Right ventricle myocardium inferior (tissue), 1 donor: Measurements from ENCODE around the gene S100A4. TPM values are rescaled to one million over a fixed set of nuclear protein-coding genes. Genes with fewer than 3 reads are reported as not detected.
"Not testable (repeated sequence)": the region's sequence is repeated elsewhere in the genome, so short reads cannot be mapped to it uniquely, and the experiment has no call there.

Experiments used
- ATAC-seq: fragments of 200-7000 bp; cut with Tn5 transposase; one replicate; pipeline ENCODE4 v1.9.1; 2020; ENCODE audit warnings: mild to moderate bottlenecking, moderate library complexity
- DNase-seq: peaks from one replicate; pipeline ENCODE4 v3.0.0; 2021; ENCODE audit errors: missing footprints
- intact Hi-C: fragments of 100-400 bp; cut with DNase I; formaldehyde crosslinking; loops from one replicate; pipeline ENCODE4 v1.11.0; 2022
- total RNA-seq: library from RNA; stranded (reverse); fragmentation: NEBNext Ultra II Directional; extraction: Animal tissue kit (Norgen Biotek cat#: 25700); gene quantifications from one replicate; pipeline ENCODE4 v1.2.1, GENCODE V29; 2021
- donor health status: DM: no; HTN: yes; CAD: no; lungs with severe emphysema.

Gene S100A4
- total RNA-seq, 1 donor from 2014 or later: 164 TPM

DNA sequence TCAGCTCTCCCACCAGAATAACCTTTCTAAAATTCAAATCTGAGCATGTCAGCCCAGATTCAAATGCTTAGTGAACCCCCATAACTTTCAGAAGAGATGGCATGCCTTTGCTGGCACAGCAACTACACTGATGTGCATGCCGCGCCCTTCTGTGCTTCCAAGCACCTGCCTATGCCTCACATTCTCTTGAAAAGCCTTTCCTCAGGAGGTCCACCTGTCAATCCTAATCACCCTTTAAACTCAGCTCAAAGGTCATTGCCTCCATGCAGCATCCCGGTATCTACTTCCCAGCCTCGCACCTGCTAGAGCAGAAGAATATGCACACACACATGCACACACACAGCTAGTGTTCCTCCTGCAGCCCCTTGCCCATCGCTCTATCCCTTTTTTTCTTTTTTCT, 25.3 kb upstream of the S100A4 start:
- intact Hi-C loops: loop anchor here (5.0 to 10.0 kb wide), 4 partner anchors 41 to 184 kb away; partner anchors contain the start of genes ILF2, S100A16 and SNAPIN
- DNase-seq: no peak
- no peak for ATAC-seq

DNA sequence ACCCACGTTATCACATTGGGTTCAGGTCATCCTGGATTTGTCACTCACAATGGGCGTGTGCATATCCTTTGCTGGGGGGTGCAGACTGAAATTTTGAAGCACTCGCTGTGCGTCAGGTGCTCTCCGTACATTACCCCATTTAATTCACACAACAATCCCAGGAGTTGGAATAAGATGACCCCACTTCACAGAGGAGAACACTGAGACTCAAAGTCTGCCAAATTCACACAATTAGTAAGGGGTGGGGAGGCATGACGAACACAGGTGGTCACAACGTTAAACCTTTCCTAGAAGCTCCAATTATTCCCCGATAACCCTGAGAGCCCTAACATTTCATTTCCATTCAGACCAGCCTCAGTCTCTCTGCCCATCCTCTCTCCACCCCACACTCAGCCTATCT, 23.9 kb upstream of the S100A4 start:
- no peak for ATAC-seq
- intact Hi-C loops: loop anchor here (5.0 kb wide), 2 partner anchors 63 to 207 kb away; partner anchors contain the start of gene CHTOP

GRCh38 chr1:153568367-153569099, 22.9 kb upstream of the S100A4 start:
- ATAC-seq (peak; percentile 34), DNase-seq (peak; percentile 94)
- intact Hi-C loops: loop anchor here (1.0 to 5.0 kb wide), 4 partner anchors 35 to 206 kb away; partner anchors contain the start of gene CHTOP

More for the DNA sequence above, 23.9 kb upstream of the S100A4 start:
- no peak for DNase-seq

- intact Hi-C loops: loop anchor here (1.0 to 5.0 kb wide), 5 partner anchors 17 to 205 kb away; partner anchors contain the start of gene CHTOP
- ATAC-seq (no peak), DNase-seq (no peak)
These were observed 22.2 kb upstream of the S100A4 start for GRCh38 chr1:153567621-153568366.

DNA sequence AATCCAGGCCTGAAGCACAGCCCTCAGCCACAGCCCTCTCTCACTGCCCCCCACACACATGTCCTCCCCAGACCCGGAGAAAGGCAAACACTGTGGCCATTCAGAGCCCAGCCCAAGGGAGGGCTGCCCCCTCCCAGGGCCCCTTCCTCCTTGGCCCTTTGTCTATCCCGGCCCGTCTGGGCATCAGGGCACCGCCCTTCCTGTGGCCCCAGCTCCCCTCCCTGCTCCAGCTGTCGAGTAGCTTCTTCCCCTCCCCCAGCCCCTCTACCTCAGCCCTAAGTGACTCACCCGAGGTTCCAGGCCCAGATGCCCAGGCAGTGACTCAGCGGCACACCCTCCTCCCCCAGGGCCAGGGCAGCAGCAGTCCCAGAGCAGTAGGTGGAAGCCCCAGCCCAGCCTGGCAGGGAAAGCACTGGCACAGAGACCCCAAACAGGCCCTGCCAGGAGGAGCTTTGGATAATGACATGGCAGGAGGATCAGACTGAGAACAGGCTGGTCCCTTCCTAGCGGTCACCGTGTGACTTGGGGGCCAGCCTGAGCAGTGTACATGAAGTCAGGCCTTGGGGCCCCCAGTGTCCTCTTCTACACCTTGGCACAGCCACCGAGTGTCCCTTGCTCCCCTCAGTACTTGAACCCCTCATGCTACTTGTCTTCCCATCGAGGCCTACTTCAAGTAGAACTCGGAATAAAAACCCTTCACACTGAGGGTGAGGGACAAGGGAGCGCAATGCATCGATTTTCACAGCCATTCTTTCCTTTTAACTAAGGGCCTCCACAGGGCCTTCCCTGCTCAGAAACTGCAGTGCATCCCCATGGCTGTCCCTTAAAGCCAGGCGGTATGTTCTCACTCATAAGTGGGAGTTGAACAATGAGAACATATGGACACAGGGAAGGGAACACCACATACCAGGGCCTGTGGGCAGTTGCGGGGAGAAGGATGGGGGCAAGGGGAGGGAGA, 21.1 kb upstream of the S100A4 start:
- ATAC-seq (peak; percentile 90), DNase-seq (peak; percentile 97)
- intact Hi-C loops: loop anchor here (2.0 to 5.0 kb wide), 3 partner anchors 16 to 204 kb away; partner anchors contain the start of gene CHTOP

DNA sequence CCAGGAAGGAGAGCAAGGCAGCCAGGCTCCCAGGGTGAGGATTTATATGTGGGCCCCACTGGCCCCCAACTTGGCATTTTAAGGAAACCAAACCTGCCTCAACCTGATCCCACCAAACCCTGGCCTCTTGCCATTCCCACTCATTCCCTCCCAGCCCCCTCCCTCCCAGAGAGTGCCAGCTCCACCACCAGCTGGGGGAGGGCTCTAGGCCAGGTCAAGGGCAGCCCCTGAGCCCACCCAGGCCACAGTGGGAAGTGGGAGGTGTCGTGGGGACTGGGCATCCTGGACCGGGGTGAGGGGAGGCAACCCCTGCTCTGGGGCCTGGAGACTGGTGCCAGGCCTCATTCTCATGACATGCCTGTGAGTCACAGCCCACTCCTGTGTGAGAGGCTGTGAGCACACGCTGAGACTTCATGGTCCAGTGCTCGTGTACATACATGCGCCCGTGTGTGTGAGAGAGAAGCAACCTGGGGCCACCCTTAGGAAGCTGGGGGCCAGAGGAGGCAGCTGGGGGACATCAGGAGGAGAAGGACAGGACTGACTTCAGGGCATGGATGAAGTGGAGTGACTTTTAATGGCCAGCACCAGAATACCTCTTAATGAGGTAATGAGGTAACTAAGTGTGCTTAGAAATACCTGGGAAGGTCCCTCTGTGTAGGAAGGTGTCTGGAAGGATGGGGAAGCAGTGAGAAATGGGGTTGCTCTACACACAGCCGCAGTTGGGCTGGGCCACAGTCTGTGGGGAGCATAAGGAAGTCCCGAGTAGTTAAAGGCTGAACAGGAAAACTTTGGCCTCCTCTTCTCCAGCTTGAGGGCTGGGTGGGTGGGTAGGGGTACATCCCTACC, 20.1 kb upstream of the S100A4 start, which contains the start of gene S100A2:
Gene S100A2, minus strand, starts transcription at position 316 of the 846 bp plus-strand sequence. CDS start 1,967 bp downstream, outside the sequence.
- intact Hi-C loops: loop anchor here (2.0 to 5.0 kb wide), 3 partner anchors 15 to 203 kb away; partner anchors contain the start of gene CHTOP
- peak; percentile 74 for DNase-seq
- peak; percentile 38 for ATAC-seq

- no peak for DNase-seq
- intact Hi-C loops: no loop called here
- ATAC-seq: no peak
These were observed 18.4 kb upstream of the S100A4 start for GRCh38 chr1:153563991-153564390.

- ATAC-seq (no peak), DNase-seq (no peak)
- intact Hi-C loops: no loop called here
These were observed 17.9 kb upstream of the S100A4 start for GRCh38 chr1:153563483-153563901.

DNA sequence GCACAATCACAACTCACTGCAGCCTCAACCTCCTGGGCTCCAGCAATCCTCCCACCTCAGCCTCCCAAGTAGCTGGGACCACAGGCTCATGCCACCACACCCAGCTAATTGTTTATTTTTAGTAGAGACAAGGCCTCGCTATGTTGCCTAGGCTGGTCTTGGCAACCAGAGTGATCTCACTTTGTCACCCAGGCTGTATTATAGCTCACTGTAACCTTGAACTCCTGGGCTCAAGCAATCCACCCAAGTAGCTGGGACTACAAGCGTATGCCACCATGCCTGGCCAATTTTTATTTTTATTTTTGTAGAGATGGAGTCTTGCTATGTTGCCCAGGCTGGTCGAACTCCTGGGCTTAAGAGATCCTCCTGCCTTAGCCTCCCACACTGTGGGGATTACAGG, 16.4 kb upstream of the S100A4 start:
- intact Hi-C loops, ATAC-seq, DNase-seq: not testable (repeated sequence)

DNA sequence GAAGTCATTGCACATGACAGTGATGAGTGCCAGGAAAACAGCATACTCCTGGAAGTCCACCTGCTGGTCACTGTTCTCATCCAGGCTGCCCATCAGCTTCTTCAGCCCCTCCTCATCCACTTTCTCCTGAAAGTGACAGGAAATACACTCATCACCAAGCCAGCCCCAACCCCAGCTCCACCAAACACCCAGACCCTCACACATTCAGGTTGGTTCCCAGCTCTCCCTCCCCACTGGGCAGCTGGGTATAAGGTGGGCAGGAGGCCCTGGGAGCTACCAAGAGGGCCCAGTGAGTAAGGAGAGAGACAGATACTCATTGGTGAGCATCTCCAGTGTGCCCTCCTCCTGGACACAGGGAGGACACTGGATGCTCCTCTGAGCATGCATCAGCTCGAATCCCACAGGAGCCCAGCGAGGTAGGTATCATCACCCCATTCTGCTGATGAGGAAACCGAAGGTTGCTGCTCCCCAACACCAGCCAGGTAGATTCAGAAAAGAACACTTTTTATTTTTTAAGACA, 15.9 kb upstream of the S100A4 start:
- intact Hi-C loops: no loop called here
- no peak for DNase-seq
- no peak for ATAC-seq

GRCh38 chr1:153560771-153561465, 15.3 kb upstream of the S100A4 start:
- DNase-seq (no peak), ATAC-seq (no peak)
- intact Hi-C loops: no loop called here

DNA sequence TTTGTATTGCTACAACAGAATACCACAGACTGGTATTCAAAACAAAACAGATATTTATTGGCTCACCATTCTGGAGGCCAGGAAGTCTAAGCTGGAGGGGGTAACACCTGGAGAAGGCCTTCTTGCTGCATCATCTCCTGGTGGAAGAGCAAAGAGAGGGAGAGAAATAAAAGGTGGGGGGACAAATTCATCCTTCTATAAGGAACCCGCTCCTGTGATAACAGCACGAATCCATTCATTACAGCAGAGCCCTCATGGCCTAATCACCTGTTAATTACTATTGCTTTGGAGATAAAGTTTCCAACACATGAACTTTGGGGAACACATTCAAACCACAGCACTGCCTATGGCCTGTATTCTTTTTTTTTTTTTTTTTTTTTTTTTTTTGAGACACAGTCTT, 14.6 kb upstream of the S100A4 start:
- intact Hi-C loops: no loop called here
- ATAC-seq (no peak), DNase-seq (no peak)

- DNase-seq (no peak), ATAC-seq (no peak)
- intact Hi-C loops: no loop called here
These were observed 12.3 kb upstream of the S100A4 start for GRCh38 chr1:153557877-153558276.

DNA sequence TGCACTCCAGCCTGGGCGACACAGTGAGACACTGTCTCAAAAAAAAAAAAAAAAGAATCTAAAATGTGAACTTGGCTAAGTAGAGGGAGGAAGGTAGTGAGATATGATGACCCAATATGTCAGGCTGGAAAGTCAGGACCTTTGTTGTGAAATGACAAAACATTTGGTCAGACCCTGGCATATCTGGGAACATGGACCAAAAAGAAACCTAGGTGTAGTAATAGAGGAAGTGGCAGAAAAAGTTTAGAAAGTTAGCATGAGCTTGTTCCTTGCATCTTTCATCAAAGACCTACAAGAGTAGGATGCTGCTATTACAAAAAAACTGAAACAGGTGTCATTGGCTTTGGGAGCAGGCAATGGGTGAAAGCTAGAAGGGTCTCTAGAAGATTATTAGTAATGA, 10.7 kb upstream of the S100A4 start:
- DNase-seq (no peak), ATAC-seq (no peak)
- intact Hi-C loops: no loop called here

DNA sequence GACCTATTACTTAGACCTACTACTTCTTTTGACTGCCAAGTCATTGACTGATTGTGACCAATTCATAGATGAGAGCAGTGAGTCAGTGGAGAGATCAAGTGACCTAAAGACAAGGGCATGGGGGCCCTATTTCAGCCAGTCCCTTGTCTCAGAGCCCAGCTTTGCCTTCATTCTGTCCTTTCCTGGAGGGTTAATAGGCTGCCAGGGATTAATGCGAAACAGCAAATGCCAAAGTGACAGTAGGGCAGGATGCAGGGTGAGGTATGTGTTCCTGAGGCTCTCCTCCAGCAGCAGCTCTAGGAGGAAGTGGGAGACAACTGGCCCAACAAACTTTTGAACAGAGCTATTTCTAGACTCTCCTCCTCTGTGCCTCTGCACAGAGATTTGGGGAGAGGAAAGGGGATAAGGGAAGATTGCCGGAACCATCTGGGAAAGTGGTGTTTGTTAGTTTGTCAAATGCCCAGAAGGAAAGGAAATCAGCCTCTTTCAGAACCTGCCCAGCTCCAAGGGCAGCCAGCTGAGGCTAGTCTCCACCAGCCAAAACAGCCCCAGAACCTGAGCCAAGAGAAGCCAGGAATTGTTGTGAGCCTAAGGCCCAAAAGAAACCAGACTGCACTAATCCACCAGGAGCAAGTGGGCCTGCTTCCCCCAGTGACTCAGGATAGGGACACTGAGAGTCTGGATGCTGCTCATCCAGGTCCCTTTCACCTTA, 8.4 kb upstream of the S100A4 start:
- ATAC-seq (no peak), DNase-seq (no peak)
- intact Hi-C loops: no loop called here

DNA sequence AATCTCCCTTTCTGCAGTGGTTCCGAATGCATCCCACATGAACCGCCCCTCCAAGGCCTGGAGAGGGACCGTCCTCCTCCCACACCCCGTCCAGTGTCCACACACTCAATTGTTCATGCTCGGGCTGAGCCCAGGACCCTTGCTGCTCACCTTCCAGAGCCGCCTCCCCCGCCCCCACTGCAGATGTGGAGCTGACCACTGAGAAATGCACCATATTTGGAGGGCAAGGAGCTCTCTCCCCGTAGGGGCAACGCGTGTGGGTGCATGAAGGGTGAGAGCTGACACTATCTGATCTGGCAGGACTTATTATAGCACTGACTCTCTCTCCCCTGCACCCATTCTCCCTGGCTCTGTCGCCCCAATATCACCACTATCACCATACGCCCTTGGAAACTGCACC, 7.5 kb upstream of the S100A4 start:
- DNase-seq: no peak

More for the DNA sequence above, 7.5 kb upstream of the S100A4 start:
- no peak for ATAC-seq
- intact Hi-C loops: no loop called here
